HepG2 (cell line): ENCODE results near the gene TTLL7.

Experiments used
- ADNP ChIP-seq: sonication (generic); formaldehyde crosslinking; IDR thresholded peaks from 2 replicates; pipeline ENCODE4 v1.4.0; 2020; ENCODE audit warnings: missing genetic modification reagents
- ATF7-NPFF ChIP-seq: sonication (generic); formaldehyde crosslinking; IDR thresholded peaks from 2 replicates; pipeline ENCODE4 v1.8.1; 2023; ENCODE audit warnings: mild to moderate bottlenecking, low read depth, missing genetic modification reagents, moderate library complexity
- CTCF ChIP-seq: sonication (generic); formaldehyde crosslinking; IDR thresholded peaks from 2 replicates; pipeline ENCODE4 v1.5.0; 2020; ENCODE audit warnings: mild to moderate bottlenecking, missing genetic modification reagents, moderate library complexity
- EZH2 ChIP-seq: conservative IDR thresholded peaks from 2 replicates; pipeline ENCODE4 v1.6.1; 2012; ENCODE audit warnings: mild to moderate bottlenecking, low read depth, low read length, moderate library complexity
- MTA1 ChIP-seq: sonication (generic); formaldehyde crosslinking; IDR thresholded peaks from 2 replicates; pipeline ENCODE4 v1.4.0; 2020; ENCODE audit warnings: missing genetic modification reagents, mild to moderate bottlenecking, borderline replicate concordance
- NPAS2 ChIP-seq: sonication (generic); formaldehyde crosslinking; IDR thresholded peaks from 2 replicates; pipeline ENCODE4 v1.8.0; 2022; ENCODE audit warnings: mild to moderate bottlenecking, missing genetic modification reagents, borderline replicate concordance
- TP53 ChIP-seq: sonication (generic); formaldehyde crosslinking; conservative IDR thresholded peaks from 2 replicates; pipeline ENCODE4 v1.4.0; 2020; ENCODE audit warnings: missing genetic modification reagents
- WIZ ChIP-seq: sonication (generic); formaldehyde crosslinking; IDR thresholded peaks from 2 replicates; pipeline ENCODE4 v1.5.1; 2020; ENCODE audit warnings: mild to moderate bottlenecking, missing genetic modification reagents
- ZNF557 ChIP-seq: sonication (generic); formaldehyde crosslinking; IDR thresholded peaks from 2 replicates; pipeline ENCODE4 v1.4.0; 2020; ENCODE audit warnings: missing genetic modification reagents
- ZNF607 ChIP-seq: sonication (generic); formaldehyde crosslinking; IDR thresholded peaks from 2 replicates; pipeline ENCODE4 v1.5.1; 2020; ENCODE audit warnings: missing genetic modification reagents, mild to moderate bottlenecking, borderline replicate concordance
- ZSCAN29 ChIP-seq: sonication (generic); formaldehyde crosslinking; conservative IDR thresholded peaks from 2 replicates; pipeline ENCODE4 v1.4.0; 2020; ENCODE audit warnings: mild to moderate bottlenecking, missing genetic modification reagents
- TF ChIP-seq, protein P1 (sequence below): sonication (generic); formaldehyde crosslinking; IDR thresholded peaks from 2 replicates; pipeline ENCODE4 v1.8.1; 2023; ENCODE audit warnings: missing genetic modification reagents, inconsistent platforms, borderline replicate concordance
- TF ChIP-seq, protein P2 (sequence below): sonication (generic); formaldehyde crosslinking; IDR thresholded peaks from 2 replicates; pipeline ENCODE4 v1.4.0; 2020; ENCODE audit warnings: low read depth, missing genetic modification reagents

GRCh38 chr1:83883979-83884378 lies 115.0 kb downstream of the TTLL7 start:
- no peak for TF ChIP-seq CTCF (CRISPR knock-in tag)
- TF ChIP-seq NPAS2 (CRISPR knock-in tag): no peak
- TF ChIP-seq, protein P1, sequence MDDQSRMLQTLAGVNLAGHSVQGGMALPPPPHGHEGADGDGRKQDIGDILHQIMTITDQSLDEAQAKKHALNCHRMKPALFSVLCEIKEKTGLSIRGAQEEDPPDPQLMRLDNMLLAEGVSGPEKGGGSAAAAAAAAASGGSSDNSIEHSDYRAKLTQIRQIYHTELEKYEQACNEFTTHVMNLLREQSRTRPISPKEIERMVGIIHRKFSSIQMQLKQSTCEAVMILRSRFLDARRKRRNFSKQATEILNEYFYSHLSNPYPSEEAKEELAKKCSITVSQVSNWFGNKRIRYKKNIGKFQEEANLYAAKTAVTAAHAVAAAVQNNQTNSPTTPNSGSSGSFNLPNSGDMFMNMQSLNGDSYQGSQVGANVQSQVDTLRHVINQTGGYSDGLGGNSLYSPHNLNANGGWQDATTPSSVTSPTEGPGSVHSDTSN (CRISPR knock-in tag): no peak
- no peak for TF ChIP-seq WIZ (CRISPR knock-in tag)
- TF ChIP-seq ZSCAN29 (CRISPR knock-in tag): no peak
- no peak for TF ChIP-seq TP53 (CRISPR knock-in tag)
- TF ChIP-seq ZNF557 (CRISPR knock-in tag): no peak
- no peak for TF ChIP-seq MTA1 (CRISPR knock-in tag)
- TF ChIP-seq ADNP (CRISPR knock-in tag): no peak
- TF ChIP-seq EZH2: no peak
- TF ChIP-seq, protein P2, sequence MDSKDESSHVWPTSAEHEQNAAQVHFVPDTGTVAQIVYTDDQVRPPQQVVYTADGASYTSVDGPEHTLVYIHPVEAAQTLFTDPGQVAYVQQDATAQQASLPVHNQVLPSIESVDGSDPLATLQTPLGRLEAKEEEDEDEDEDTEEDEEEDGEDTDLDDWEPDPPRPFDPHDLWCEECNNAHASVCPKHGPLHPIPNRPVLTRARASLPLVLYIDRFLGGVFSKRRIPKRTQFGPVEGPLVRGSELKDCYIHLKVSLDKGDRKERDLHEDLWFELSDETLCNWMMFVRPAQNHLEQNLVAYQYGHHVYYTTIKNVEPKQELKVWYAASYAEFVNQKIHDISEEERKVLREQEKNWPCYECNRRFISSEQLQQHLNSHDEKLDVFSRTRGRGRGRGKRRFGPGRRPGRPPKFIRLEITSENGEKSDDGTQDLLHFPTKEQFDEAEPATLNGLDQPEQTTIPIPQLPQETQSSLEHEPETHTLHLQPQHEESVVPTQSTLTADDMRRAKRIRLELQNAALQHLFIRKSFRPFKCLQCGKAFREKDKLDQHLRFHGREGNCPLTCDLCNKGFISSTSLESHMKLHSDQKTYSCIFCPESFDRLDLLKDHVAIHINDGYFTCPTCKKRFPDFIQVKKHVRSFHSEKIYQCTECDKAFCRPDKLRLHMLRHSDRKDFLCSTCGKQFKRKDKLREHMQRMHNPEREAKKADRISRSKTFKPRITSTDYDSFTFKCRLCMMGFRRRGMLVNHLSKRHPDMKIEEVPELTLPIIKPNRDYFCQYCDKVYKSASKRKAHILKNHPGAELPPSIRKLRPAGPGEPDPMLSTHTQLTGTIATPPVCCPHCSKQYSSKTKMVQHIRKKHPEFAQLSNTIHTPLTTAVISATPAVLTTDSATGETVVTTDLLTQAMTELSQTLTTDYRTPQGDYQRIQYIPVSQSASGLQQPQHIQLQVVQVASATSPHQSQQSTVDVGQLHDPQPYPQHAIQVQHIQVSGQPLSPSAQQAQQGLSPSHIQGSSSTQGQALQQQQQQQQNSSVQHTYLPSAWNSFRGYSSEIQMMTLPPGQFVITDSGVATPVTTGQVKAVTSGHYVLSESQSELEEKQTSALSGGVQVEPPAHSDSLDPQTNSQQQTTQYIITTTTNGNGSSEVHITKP (CRISPR knock-in tag): no peak
- no peak for TF ChIP-seq ATF7-NPFF (CRISPR knock-in tag)
- TF ChIP-seq ZNF607 (CRISPR knock-in tag): no peak
